ENCODE data around the gene KRT28. TPM values are rescaled to one million over a fixed set of nuclear protein-coding genes. Genes with fewer than 3 reads are reported as not detected.

Gene KRT28
- total RNA-seq, 1 experiment from 2014 or later: not detected

DNA sequence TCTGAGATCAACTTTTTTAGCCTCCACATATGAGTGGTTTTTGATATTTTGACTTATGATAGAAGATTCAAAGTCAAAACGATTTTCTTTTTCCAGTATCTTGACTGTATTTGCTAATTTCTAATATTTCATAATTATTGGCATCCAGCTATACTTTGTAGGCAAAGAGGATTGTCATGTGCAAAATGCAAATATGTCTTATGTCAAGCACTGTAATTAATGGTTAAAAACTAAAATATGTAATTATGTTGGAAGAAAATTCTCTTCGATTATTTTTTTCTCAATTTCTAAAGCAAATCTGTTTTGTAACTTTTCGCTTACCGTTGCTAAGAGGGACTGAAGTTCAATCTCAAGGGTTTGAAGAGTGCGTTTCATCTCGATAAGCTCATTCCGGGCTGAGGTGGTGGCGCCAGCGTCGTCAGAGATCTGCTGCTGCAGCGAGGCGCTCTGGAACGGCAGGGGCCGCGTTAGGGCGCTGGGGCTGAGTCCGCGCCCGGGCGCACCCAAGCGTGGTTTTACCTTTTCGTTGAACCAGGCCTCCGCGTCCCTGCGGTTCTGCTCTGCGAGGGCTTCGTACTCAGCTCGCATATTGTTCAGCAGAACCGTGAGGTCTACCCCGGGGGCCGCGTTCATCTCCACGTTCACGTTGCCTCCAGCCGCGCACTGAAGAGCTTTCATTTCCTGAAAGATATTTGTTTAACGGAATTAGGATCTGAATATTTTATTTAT is 20.4 kb downstream of the KRT28 start:
- no peak for DNase-seq (ENCODE audit: low read depth, low spot score)
- in situ Hi-C loops (cut with HindIII; ENCODE audit: low pct_unique_long_range_greater_than_20kb, low sequenced_read_pairs): no loop called here
- no TSS peak for BruUV-seq (replicated peaks)
- no peaks in the 10 kb centered on the region for H3K9me3 ChIP-seq (ENCODE audit: control insufficient read depth, insufficient read depth, low read depth, low read length)
- ChIA-PET POLR2A (no interaction called here), CTCF (no interaction called here)
- TF ChIP-seq POLR2AphosphoS5 (IDR thresholded peaks at IDR 0.05; ENCODE audit: low read depth, low read length): no peak
- TF ChIP-seq TCF7L2 (IDR thresholded peaks at IDR 0.05; ENCODE audit: low read depth, low read length): no peak
- TF ChIP-seq, protein P1, sequence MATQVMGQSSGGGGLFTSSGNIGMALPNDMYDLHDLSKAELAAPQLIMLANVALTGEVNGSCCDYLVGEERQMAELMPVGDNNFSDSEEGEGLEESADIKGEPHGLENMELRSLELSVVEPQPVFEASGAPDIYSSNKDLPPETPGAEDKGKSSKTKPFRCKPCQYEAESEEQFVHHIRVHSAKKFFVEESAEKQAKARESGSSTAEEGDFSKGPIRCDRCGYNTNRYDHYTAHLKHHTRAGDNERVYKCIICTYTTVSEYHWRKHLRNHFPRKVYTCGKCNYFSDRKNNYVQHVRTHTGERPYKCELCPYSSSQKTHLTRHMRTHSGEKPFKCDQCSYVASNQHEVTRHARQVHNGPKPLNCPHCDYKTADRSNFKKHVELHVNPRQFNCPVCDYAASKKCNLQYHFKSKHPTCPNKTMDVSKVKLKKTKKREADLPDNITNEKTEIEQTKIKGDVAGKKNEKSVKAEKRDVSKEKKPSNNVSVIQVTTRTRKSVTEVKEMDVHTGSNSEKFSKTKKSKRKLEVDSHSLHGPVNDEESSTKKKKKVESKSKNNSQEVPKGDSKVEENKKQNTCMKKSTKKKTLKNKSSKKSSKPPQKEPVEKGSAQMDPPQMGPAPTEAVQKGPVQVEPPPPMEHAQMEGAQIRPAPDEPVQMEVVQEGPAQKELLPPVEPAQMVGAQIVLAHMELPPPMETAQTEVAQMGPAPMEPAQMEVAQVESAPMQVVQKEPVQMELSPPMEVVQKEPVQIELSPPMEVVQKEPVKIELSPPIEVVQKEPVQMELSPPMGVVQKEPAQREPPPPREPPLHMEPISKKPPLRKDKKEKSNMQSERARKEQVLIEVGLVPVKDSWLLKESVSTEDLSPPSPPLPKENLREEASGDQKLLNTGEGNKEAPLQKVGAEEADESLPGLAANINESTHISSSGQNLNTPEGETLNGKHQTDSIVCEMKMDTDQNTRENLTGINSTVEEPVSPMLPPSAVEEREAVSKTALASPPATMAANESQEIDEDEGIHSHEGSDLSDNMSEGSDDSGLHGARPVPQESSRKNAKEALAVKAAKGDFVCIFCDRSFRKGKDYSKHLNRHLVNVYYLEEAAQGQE (IDR thresholded peaks at IDR 0.05; ENCODE audit: insufficient read depth in 1 of 2, low read depth in 2 of 2, low read length in 1 of 2): no peak
- no peaks in the 10 kb centered on the region for H3K4me1 ChIP-seq (ENCODE audit: control insufficient read depth, insufficient read depth, low read length)
- H3K36me3 ChIP-seq (ENCODE audit: control insufficient read depth, insufficient read depth, low read length): no peaks in the 10 kb centered on the region
- no peak for ATAC-seq
- H3K27ac ChIP-seq (ENCODE audit: low read length): no peak overlapping the region
- no peak overlapping the region for H3K4me3 ChIP-seq (ENCODE audit: low read depth in 2 of 2, low read length in 2 of 2)
- H3K27me3 ChIP-seq (ENCODE audit: control insufficient read depth, insufficient read depth, low read length): peaks cover 9% of the 10 kb centered on the region
- intact Hi-C loops (cut with micrococcal nuclease; ENCODE audit: unreplicated experiment): no loop called here

DNA sequence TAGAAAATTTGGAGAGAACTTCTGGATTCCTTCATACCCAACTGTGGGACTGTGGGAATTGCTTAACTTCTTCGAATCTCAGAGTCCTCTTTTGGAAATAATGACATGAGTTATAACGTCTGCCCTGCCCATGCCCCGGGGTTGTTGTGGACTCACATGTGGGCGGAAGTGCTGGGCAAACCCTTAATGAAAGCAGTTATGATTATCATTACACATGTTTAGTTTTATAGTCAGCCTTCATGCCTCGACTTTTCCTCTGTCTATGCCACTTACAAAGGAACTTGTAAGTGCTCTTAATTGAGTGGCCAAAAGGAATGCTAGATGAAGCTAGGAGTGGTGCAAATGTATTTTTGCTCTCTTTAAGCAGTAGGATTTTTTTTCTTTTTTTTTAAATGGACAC is 21.3 kb downstream of the KRT28 start:
- in situ Hi-C loops (cut with HindIII; ENCODE audit: low pct_unique_long_range_greater_than_20kb, low sequenced_read_pairs): no loop called here
- CTCF ChIA-PET: no interaction called here
- TF ChIP-seq TCF7L2 (IDR thresholded peaks at IDR 0.05; ENCODE audit: low read depth, low read length): no peak
- TF ChIP-seq POLR2AphosphoS5 (IDR thresholded peaks at IDR 0.05; ENCODE audit: low read depth, low read length): no peak
- TF ChIP-seq, protein P1 (IDR thresholded peaks at IDR 0.05; ENCODE audit: insufficient read depth in 1 of 2, low read depth in 2 of 2, low read length in 1 of 2): no peak
- no peak for TF ChIP-seq SIN3A (IDR thresholded peaks at IDR 0.05; ENCODE audit: borderline replicate concordance, insufficient read depth, low read depth, low read length)
- no peak for TF ChIP-seq CTCF (IDR thresholded peaks at IDR 0.05)

More for the DNA sequence above, 21.3 kb downstream of the KRT28 start:
- Histone ChIP-seq H3K27me3 (ENCODE audit: control insufficient read depth, insufficient read depth, low read length) (peaks cover 13% of the 10 kb centered on the region), H3K4me1 (ENCODE audit: control insufficient read depth, insufficient read depth, low read length) (no peaks in the 10 kb centered on the region), H3K4me3 (ENCODE audit: low read depth in 2 of 2, low read length in 2 of 2) (no peak overlapping the region), H3K27ac (ENCODE audit: low read length) (no peak overlapping the region), H3K9me3 (ENCODE audit: control insufficient read depth, insufficient read depth, low read depth, low read length) (no peaks in the 10 kb centered on the region), H3K36me3 (ENCODE audit: control insufficient read depth, insufficient read depth, low read length) (no peaks in the 10 kb centered on the region)
- DNase-seq (ENCODE audit: low read depth, low spot score) (no peak), ATAC-seq (no peak)
- intact Hi-C loops (cut with micrococcal nuclease; ENCODE audit: unreplicated experiment): no loop called here
- BruUV-seq (replicated peaks): no TSS peak
- POLR2A ChIA-PET: no interaction called here

Measured in Panc1 (cell line).